M059J (cell line): ENCODE results near the gene SLC26A6. TPM values are rescaled to one million over a fixed set of nuclear protein-coding genes. Genes with fewer than 3 reads are reported as not detected.

Experiments used
- DNase-seq: peaks from one replicate; pipeline ENCODE4 v3.0.0-alpha.2; 2012; ENCODE audit warnings: low read depth
- total RNA-seq: library from RNA; depleted of rRNA; stranded (reverse); fragments of >200 nt; shearing (Covaris generic); gene quantifications from 2 replicates; pipeline ENCODE4 v1.2.3, GENCODE V29; 2014

SLC26A6 gene
- total RNA-seq, 1 experiment from 2014 or later, result 21.3 TPM

DNA sequence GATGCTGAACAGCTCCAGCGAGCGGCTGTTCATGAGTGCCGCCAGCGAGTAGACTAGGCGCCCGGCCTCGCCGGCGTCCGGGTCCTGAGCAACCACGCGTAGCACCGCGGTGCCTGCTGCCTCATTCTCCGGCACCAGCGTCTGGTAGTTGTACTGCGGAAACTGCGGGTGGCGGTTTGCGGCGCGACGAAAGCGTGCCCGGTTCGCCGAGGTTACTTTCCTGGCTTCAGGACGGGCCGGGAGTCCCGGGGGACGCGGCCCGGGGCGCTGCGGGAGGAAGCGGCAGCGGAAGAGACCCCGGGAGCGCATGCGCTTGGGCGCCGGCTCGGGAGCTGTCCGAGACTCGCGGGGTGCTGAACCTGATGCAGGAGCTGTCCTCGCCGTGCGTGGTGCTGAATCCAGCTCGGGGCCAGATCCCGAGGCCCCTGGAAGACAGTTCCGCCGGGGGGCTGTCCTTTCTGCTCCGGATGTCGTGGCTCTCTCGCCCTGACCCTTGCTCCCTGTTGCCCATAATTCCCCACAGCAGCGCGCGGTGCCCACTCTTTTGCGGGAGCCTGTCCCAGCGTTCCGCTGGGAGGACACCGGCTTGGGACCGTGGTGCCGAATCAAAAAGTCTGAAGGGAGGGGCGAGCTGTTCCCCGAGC, 26.4 kb upstream of the SLC26A6 start:
- no peak for DNase-seq

DNA sequence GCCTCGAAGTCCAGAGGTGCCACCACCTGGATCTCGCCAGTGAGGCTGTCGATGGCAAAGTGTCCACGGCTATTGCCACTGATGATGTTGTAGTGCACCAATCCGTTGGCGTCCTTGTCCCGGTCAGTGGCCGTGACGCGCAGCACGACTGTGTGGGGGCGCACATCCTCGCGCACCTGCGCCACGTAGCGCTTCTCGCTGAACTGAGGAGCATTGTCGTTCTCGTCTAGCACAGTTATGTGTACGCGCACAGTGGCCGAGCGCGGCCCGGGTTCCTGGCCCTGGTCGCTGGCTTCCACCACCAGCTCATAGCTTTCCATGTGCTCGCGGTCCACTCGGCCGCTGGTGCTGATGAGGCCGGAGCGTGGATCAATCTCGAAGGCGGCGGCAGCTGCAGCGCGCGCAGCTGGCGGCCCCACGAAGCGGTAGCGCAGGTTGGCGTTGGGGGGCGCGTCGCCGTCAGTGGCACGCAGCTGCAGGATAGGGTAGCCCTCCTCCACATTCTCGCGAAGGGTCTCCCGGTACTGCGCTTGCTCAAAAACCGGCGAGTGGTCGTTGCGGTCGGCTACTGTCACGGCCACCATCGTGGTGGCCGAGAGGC, 25.6 kb upstream of the SLC26A6 start:
- no peak for DNase-seq

DNA sequence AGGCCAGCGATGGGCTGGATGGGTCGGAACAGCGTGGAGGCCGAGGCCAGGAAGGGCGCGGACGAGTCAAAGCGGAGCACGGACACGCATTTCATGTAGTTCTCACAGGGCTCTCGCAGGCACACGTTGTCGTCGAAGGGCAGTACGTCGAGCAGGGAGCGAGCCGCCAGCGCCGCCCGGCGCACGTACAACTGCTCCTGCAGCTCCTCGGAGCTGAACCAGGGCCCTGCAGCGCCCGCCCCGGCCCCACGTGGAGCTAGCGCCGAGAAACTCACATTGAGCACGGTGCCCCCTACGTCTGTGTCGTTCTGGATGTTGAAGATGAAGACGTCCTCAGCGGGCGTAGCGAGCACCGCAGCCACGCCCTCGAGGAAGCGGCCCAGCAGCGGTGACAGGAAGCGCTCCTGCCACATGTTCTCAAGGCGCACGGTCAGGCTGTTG, 21.6 kb upstream of the SLC26A6 start:
- no peak for DNase-seq

DNA sequence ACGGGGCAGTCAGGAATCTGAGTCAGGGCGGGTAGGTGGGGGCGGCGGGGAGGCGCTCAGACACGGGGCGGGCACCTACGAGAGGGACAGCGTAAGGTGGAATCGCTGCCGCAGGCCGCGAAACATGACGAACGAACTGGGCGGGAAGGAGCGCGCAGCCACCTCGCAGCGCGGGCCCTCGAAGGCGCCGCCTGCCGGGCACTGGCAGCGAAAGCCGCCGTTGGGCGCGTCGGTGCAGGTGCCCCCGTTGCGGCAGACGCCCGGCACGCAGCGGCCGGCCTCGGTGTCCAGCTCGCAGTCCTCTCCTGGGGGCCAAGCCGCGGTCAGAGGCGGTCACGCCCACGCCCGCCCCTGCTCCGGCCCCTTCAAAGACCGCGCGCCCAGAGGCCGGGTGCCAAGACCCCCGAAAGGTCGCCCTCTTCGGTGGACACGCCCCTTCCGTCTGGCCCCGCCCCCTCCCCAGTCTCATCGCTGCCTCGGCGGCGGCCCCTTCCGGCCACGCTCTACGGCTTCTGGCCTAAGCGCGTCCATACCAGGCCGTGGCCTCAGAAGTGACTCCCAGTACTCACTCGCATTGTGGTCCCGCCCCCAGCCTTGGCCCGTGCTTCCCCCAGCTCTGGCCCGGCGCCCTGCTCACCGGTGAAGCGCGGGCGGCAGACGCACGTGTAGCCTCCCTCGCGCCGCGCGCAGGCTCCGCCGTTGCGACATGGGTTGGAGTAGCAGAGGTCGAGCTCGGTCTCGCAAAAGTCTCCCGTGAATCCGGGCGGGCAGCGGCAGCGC, 21.0 kb upstream of the SLC26A6 start:
- DNase-seq, result no peak

DNA sequence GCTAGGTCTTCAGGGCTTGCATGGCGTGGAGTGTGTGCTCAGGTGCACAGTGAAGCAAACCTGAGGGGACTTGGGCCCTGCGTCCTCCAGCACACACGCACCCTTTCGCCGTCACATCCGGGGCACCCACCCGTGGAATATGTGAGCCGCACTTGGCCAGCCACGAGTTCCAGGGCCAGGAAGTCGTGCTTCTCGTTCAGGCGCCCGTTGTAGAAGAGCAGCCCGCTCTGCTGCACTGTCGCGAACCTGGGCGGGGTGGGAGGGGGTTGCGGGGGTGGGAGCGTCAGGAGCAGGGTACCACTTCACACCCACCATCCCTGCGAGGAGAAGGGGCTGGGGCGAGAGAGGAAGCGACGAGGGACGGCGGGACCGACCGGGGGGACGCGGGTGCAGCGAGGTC, 20.3 kb upstream of the SLC26A6 start:
- no peak for DNase-seq

DNA sequence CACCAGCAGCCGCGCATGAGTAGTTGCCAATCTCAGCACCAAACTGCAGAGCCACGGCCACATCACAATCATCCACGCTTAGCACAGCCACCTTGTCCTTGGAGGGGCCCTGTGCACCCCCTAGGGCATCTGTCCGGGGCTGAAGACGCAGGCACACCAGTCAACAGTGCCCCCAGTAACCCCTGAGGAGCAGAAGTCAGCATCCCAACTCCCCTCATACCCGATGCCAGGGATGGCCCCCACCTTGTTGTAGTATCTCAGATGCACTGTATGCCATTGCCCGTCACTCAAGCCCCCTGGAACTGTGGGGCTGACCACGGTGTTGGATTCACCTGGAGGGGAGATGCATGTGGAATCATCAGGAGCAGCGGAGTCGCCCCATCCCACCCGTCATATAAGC, 19.8 kb upstream of the SLC26A6 start:
- DNase-seq, result no peak

DNA sequence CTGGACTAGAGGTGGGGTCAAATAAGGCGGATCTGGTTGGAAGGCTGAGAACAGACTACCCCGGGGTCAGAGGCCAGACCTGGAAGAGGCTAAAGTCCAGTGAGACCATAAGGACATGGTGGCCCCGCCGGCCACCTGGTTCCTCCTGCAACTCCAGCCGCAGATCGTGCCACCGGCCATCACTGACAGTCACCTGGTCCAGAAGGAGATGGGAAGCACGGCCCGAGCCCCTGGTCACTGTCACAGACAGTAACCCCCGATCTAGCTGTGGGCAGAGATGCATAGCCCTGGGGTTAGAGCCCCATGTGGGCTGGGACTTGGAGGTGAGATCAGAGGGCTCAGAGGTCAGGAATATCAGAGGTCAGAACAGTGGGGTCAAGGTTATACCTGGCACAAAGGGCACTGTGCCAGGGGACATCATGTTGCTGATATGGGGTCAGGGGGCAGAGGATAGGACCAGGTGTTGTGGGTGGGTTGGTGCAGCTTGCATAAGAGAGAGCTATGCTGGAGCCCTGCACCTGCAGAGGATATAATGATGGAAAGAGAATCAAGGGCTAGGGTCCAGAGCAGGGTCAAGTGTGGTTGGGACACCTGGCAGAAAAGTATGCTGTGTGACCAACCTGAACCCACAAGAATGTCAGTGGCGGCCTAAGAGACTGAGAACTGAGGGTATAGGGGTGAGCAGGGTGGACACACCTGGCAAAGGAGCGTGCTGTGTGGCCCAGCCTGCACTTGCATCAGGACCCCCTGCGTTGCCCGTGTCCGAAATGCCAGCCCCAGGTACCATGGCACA, 17.9 kb upstream of the SLC26A6 start:
- no peak for DNase-seq

DNA sequence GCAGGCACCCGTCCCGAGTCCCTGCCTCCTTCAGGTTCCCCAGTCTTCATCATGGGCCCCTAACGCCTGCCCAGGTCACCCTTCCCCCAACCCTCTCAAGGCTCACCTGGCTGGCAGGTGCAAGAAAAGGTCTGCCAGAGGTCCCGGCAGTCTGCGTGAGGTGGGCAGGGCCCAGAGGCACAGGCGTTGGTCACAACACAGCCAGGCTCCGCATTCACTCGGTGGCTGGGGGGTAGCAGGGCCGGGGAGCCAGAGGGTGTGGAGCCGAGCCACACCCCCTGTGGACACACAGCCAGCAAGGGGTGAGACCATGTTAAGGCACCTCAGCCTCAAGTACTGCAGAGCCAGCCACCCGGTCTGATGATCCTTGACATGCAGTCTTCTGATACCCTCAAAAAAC, 16.5 kb upstream of the SLC26A6 start:
- DNase-seq, result no peak

DNA sequence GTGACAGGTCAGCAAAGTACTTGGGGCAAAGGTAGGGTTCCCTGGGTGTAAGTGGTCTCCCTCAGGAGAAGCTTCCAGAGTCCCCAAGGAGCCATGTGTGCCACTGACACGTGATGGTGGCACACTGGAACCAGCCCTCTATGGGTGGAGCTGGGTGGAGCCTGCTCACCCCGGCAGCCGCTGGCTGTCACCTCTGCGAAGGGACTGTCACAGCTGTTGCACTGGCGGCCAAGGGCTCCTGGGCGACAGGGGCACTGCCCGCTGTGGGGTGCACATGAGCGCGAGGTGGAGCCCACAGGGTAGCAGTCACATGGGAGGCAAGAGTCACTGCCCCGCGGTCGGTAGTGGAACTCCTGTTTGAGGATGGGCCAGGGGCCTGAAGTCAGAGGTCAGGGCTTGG, 15.5 kb upstream of the SLC26A6 start:
- no peak for DNase-seq

DNA sequence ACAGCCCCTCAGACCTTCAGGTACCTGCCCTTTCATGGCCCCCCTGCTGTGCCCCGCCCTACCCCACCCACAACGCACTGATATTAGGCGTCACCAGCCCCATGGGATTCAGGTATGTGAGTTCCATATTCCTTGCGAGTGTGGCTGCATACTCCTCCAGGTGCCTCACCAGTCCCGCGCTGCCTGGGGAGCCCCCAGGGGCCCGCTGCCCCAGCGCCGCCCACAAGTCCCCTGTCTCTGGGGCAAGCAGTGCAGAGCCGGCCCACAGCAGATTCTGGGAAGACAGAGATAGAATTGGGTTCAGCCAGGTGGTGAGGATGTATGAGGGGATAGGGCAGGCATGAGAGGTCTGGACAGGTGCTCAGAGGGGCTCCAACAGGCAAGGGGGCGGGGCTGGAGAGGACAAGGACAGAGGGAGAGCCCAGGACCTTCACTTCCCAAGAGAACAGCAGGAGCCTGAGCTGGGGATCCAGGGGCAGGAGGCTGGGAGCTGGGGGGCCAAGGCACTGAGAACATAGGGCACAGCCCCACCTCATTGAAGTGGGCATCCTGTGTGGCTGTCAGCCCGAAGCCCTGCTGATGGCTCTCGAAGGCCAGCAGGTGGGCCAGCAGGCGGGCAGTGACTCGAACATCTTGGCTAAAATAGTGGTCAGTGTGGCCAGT, 13.1 kb upstream of the SLC26A6 start:
- DNase-seq, result no peak

DNA sequence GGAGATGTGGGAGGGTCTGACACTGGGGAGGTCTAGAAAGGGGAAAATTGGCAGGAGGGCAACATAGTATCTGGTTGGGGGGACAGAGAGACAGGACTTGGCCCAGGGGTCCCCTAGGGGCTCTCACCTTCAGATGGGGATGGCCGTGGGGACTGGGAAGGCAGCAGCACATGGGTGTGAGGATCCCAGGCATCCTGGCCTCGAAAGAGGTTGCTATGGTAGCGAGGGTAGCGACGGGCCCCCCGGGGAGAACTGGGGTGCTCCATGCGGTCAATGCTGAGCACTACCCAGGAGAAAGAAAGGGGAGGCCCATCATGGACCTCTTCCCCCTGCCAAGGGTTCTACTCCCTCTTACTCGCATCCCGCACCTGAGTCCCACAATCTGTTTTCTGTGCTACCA, 12.5 kb upstream of the SLC26A6 start:
- DNase-seq, result no peak

DNA sequence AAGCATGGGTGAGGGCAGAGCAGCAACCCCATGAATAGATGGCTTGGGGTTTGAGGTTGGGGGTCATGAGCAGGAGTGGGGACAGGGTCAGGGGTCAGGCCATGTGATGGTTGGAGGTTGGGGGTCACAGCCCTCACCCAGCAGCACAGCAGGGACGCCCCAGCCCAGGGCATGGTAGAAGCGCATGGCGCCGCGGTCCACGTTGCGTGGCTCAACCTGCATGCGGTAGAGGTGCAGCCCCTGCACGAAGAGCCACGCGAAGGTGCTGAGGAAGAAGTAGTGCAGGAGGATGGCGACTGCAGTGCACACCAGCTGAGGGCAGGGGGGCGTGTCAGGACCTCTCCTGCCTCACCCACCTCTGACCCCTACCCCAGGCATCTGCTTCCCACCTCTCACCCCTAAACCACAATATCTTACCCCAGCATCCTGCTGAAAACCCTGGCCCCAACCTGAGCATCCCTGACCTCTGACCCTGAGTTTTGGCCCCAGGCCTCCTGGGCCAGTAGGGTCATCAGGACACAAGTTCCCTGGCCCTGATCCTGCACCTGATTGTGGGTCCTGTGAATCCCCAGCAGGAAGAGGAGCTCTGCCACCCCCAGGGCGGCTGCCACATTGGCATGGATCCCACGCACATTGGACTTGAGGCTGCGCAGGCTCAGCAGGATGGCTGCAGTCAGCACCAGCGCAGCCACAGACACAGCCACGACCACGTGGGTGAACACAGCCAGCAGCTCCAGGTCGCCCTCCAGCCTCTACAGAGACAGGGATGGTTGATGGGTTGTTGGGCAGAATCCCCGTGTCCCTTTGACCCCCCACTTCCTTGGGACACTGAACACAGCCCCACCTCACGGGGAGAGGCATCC, 9.9 kb upstream of the SLC26A6 start:
- no peak for DNase-seq

DNA sequence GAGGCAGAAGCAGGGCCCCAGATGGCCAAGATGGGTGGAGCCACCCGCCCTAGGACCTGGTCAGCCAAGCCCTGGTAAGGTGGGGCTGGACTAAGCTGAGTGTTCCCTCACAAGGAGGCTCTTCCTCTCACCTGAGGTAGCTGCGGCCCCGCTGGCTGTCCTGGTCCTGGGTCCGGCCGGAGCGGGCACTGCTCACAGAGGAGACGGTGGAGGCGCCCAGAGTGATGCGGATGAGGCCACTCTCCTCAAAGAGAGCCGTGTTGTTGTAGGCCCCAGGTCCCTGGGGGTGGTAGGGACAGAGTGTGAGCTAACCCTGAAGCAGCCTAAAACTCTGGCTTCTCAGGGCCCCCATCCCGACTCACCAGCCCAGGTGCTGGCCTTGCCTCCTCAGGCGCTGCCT, 7.3 kb upstream of the SLC26A6 start:
- no peak for DNase-seq

DNA sequence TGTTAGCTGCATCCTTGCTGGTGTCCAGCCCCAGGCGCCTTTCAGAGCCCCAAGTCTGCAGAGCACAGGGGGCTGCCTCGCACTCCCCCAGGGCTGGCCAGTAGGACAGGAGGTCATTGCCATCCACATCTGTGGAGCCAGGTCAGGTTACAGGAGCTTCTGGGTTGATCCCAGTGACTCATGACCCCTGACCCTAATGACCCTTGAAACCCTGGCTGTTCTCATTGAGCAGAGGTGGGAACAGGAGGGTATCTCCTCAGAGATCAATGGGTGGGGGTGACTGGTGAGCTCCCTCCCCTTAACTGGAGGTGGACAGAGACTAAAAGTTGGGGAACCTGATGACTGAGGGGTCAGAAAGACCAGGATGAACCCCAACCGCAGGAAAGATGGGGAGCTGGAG, 6.1 kb upstream of the SLC26A6 start:
- DNase-seq, result no peak

DNA sequence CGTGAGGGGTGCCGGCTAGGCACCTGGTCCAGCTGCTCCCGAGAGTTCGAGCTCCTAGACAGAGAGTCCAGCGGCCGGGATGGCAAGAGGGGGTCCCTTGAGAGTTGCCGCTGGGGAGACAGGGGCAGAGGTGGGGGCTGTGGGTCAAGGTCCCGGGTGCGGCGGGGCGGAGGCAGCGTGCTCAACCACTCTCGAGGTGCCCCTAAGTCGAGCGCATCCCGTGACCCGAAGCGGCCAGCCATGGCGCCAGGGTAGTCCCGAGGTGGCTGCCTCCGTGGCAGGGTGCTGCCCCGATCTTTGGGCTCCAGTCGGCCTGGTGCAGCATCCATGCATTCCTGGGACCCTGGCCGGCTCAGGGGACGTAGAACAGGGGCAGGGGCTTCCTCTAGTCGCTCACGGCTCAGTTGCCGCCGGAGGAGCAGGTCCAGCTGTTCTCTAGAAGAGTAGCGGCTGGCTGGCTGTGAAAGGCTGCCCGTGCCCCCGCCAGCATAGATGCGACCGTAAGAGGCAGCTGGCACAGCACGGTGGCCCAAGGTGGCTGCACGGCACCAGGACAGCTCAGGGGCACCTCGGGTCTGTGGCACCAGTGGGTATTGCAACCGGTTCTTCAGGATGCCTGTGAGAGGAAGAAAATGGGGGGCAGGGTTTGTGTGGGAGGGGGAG, 4.8 kb upstream of the SLC26A6 start:
- no peak for DNase-seq

DNA sequence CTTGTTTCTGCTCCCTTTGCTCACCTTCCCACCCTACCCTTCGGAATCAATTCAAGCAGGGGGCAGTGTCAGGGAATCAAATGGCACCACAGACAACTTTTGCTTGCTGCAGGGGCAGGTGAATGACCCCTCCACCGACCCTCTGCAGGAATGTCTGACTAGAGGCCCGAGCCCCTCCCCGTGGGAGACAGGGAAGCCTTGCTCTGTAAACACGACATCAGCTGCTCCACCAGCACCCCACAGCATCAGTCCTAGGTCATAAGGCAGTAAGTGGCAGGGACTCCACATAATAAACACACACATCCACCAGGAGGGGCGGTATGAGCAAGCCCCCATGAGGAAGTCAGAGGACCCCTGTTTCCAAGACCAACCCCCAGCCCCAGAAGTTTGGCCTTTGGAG, 2.0 kb upstream of the SLC26A6 start:
- no peak for DNase-seq

DNA sequence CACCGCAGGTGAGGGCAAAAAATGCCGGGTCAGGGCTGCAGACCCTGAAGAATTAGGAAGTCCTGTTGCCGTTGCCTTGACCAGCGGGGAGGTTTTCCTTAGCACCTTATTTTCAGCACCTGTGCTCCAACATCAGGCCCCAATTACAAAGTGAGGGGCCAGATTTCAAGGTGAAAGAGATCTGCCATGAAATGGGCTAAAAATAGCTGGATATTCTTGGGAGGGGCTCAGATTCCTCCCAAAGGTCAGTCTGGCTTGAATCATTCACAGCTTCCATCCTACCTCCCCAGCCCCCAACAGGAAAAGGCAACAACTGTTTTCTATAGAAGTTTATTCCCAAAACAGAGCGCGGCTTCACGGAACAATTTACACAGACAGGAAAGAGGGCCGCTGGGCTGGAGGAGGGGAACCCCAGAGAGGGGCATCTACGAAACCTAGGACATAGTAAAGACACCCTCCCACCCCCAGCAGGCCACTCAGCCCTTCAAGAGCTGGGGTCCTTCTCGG, 941 bp upstream of the SLC26A6 start:
- DNase-seq, result no peak

DNA sequence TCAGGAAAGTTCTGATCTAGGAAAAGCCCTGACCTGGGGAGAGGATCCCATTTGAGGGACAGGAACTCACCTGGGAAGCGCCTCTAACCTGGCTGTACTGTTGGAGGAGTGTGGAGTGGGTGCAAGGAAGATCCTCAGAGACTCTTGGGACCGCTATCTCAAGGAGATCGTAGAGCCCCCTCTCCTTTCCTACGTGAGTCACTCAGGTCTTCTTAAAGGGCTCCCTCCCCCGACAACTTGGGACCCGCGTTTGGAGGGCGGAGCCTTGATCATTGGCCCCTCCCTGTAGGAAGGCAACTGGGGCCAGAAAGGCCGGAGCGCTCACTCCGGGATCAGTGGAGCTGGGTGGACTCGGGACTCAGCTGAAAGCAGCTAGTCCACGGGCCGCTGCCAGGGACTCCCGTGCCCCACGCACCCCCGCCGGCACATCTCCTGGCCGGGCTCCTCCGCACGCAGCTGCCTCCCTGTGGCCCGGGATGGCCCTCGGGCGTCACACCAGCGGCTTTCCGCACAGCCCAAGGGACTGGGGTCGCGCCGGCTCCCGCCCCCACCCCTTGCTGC, 520 bp downstream of the SLC26A6 start:
- peak; percentile 62 for DNase-seq

DNA sequence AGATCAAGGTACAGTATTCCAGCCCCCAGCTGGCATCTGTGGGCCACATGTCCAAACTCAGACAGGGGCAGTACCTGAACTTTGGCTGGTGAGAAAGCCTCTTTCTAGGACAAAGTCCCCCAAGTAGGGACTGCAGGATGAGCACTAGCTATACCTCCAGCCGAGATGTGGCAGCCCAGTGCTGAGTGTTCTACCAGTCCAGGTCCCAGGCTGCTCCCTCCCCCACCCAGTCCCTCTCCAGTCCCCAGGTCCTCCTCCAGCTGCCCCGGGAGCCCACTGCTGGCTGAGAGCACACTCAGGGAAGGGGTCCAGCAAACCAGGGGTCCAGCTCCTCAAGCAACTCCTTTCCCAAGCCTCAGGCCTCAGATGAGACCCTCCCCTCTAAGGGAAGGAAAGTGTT, 1.5 kb downstream of the SLC26A6 start:
- DNase-seq, result no peak

DNA sequence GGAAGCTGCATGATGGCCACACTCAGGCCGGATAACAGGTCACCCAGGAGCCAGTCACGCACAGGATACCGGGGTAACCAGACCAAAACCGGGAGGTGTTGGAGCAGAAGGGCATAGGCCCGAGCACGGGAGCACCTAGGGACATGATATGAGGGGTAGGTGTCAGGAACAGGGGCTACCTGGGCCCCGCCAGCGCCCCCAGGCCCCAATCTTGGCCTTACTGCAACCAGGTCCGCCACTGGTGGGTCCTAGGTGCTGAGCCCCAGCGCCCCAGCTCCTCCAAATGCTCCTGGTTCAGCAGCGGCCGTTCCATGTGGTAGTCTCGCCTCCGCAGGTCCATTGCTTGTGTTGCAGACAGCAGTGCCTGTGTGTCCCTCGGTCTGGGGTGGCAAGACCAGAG, 2.0 kb downstream of the SLC26A6 start:
- no peak for DNase-seq
